Dedifferentiated amniotic fluid mesenchymal stem cell (primary cell): ENCODE data around the gene LIF.

Experiments
- DNase-seq: peaks from one replicate; pipeline ENCODE4 v3.0.0-alpha.2; 2016; ENCODE audit errors: extremely low spot score

LIF gene

GRCh38 chr22:30263883-30264282 lies 17.3 kb upstream of the LIF start:
- no peak for DNase-seq

- peak; percentile 65 for DNase-seq
These were observed 16.6 kb upstream of the LIF start for GRCh38 chr22:30262917-30263741.

DNA sequence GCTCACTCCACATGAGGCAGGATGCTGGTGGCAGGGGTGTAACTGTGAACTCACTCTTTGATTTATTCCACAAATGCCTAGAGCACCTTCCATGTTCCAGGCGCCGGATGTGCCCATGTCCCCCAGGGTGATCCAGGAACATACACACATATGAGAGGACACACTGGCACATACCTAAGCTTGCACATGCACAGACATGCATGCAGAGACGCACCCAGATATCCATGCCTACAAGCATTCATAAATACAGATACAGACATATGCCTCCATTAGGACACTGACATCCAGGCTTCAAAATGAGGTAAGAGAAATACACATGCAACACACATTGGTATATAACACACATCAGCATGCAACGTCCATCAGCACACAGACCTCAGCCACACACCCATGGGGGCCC lies 15.6 kb upstream of the LIF start:
- DNase-seq, result no peak

DNA sequence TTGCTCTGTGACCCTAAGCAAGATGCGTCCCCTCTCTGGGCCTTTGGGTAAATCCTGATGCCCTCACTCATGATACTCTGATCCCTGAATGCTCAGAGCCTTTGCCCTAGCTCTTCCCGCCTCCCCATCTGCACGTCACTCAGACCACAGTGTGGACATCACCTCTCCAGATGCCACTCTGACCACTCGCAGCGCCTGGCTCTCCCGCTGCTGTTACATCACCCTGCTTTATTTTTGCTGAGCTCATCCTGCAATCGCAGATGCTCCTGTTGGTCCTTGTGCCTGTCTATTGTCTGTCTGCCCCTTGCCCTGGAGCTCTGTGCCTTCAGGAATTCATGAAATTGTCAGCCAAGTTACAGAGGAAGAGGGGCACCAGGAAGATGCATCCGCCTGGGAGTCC lies 14.6 kb upstream of the LIF start:
- no peak for DNase-seq

GRCh38 chr22:30260682-30261081 lies 14.1 kb upstream of the LIF start:
- no peak for DNase-seq

GRCh38 chr22:30260276-30260675 lies 13.7 kb upstream of the LIF start:
- DNase-seq, result no peak

DNA sequence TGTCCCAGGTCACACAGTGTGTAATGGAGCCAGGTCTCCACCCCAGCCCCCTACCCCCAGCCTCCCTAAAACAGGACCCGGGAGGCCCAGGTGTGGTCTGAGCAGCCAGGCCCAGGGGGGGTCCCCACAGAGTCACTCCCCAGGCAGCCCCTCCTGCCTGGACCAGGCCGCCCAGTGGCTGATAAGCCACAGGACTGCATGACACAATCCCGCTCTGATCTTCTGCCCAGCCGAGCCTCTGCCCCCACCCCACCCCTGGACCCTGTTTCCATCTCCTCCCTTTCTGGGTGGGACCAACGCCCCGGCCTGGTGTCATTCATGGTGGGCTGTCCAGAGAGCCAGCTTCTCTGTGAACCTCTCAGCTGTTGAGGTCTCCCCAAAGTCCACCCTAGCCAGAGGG lies 7.8 kb upstream of the LIF start:
- DNase-seq, result no peak

GRCh38 chr22:30253205-30253852 lies 6.8 kb upstream of the LIF start:
- DNase-seq, result no peak

DNA sequence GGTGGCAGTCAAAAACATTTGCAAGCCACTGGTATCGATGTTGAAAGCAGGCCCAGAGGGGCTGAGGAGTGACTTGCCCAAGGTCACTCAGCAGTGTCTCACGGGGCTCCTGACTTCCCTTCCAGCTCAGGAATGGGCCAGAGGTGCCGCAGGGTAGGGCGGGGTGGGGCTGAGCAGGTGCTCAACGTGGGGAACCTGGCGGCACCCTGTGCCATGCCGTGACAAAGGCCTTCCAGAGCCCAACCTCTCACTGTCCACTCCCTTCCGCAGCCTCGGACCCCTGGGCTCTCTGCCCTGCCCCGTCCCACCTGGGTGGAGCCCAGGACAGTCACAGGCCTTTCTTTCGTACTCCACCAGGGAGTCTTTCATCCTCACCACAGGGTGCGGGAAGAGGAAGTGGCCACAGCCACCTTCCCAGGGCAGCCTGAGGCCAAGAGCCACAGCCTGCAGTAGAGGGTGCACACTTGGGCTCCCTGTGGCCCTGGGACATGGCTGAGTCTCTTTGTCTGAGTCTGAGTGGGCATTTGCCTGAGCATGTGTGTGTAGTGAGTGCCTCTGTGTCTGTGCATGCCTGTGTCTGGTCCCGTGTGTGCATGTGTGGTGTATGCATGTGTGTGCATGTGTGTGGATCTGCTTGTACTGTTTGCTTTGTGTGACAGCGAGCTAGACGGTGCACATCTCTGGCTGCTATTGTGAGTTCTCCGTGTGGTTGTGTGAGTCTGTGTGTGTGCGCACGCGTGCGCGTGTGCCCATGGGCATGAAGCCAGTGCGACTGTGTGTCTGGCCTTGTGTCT lies 6.0 kb upstream of the LIF start:
- no peak for DNase-seq

GRCh38 chr22:30251711-30252110 lies 5.2 kb upstream of the LIF start:
- DNase-seq, result no peak

DNA sequence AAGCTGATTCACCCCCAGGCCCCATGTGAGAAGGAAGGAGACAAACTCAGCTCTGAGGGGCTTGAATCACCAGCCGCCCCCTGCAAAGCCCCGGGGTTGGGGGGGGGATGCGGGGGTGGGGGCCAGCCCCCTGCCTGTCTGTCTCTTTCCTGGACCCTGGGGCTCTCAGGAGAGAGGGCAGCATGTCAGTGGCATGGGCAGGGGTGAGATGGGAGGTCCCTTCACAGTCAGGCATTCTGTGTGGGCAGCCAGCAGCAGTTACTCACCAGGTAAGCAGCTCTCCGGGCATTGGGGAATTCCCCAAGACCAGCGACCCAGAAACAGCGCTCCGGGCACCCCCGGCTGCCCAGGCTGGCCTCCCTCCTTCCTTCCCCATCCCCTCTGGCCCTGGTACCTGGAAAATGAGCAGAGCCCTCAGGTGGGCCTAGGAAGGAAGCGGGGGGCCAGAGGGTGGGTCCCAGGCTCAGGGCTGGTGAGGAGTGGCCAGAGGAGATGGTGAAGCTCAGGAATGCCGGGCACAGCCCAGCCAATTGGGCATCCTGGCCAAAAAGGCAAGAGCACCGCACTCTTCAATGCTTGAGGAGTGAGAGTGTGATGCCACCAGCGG lies 4.2 kb upstream of the LIF start:
- DNase-seq, result peak; percentile 28

DNA sequence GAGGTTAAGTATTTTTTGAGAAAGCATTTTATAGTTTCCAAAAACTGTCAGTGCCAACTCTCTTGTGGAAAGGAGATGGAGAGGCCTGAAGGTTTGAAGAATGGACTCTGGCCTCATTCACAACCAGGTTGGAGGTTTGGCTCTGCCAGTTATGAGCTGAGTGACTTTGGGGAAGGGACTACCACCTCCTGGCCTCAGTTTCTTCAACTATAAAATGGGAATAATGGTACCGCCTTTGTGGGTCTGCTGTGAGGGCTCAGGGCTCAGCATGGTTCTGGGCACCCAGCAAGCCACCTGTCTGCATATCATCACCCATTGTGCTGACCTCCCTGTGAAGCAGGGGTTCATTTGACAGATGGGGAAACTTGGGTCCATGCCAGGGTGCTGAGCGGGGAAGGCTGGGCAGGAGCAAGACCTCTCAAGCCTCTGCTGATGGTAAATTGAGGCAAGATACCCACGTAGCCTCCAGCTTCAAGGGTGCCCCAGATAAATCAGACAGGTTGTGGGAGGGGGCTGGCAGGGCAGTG lies 3.5 kb upstream of the LIF start:
- no peak for DNase-seq

- no peak for DNase-seq
These were observed 2.8 kb upstream of the LIF start for GRCh38 chr22:30249049-30250038.

DNA sequence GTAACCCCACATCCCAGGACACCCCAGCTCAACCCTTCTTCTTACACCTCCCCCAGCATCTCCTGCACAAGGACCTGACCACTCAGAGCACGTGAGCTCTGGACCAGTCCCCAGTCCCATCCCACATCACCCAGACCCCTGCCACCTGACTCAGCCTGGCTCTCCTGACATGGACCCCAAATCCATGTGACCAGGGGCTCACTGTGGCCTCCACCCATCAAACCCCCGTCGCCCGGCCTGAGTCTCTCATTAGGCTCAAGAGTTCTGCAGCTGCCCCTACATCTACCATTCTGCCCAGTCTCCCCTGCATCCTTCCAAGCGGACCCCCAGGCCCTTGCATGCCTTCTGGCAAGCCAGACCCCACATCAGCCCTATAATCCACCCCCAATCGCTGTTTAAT lies 1.9 kb upstream of the LIF start:
- no peak for DNase-seq

- DNase-seq, result no peak
These were observed 1.4 kb upstream of the LIF start for GRCh38 chr22:30247974-30248373.

GRCh38 chr22:30247561-30247960 lies 1.0 kb upstream of the LIF start:
- no peak for DNase-seq

GRCh38 chr22:30246814-30247376 lies 336 bp upstream of the LIF start:
- DNase-seq, result no peak

- no peak for DNase-seq
These were observed 1.2 kb downstream of the LIF start for GRCh38 chr22:30245181-30245984.

- no peak for DNase-seq
These were observed 1.9 kb downstream of the LIF start for GRCh38 chr22:30244641-30245040.

DNA sequence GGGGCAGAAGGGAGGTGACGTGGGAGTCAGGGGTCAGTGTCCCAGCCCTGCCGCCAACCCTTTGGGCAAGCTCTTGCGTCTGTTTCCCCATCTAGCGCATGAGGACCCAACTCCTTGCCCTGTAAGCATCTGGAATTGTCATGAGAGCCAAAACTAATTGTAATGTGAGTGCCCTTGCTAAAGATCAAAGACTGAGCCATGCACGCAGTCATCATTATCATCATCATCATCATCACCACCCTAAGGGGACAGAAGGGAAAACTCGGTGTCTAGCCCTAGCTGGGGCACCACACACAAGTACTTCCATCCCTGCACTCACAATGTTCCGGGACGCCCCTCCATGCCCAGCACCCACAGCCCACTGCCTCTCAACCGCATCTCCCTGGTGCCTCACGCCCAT lies 2.5 kb downstream of the LIF start:
- DNase-seq, result no peak
